Measurements from ENCODE around the gene DNPEP. TPM values are rescaled to one million over a fixed set of nuclear protein-coding genes. Genes with fewer than 3 reads are reported as not detected.

The DNPEP gene
- total and polyA plus RNA-seq, 2 of the 4 experiments (the other 2 are of a cell fraction) = 74.2 to 89.4 TPM

- intact Hi-C loops (cut with micrococcal nuclease) = no loop called here
- H2BK5ac ChIP-seq (ENCODE audit: low read depth, low read length, poor library complexity, severe bottlenecking) = no peak overlapping the region
Observed at GRCh38 chr2:219384083-219384713, 3.5 kb downstream of the DNPEP start.

More at GRCh38 chr2:219384083-219384713, 3.5 kb downstream of the DNPEP start:
- Histone ChIP-seq H4K20me1 (ENCODE audit: insufficient read depth, low read length) (no peaks in the 10 kb centered on the region), H3K27me3 (ENCODE audit: control insufficient read depth, insufficient read depth, low read length) (no peaks in the 10 kb centered on the region), H3K79me1 (ENCODE audit: low read depth in 1 of 2, low read length in 2 of 2) (peaks cover 15 to 22% of the 10 kb centered on the region in 2 experiments), H3K36me3 (ENCODE audit: control insufficient read depth, insufficient read depth, low read length) (peaks cover 50% of the 10 kb centered on the region), H3K4ac (ENCODE audit: low read depth, low read length) (no peak overlapping the region), H3K9me1 (ENCODE audit: insufficient read depth, low read length) (peaks cover 14% of the 10 kb centered on the region), H3K27ac (ENCODE audit: insufficient read depth, low read length) (peak overlapping the region; percentile 53; the same call in 1 of the 2 replicates), H3K23ac (ENCODE audit: low read depth, low read length) (no peak overlapping the region), H2AK5ac (ENCODE audit: low read depth, low read length) (no peak overlapping the region), H2AFZ (replicated peaks; ENCODE audit: low read length, poor library complexity) (no peak overlapping the region), H3K4me3 (ENCODE audit: insufficient read depth, low read depth, low read length) (no peak overlapping the region), H3K4me1 (ENCODE audit: control insufficient read depth, insufficient read depth, low read length) (peaks cover 28% of the 10 kb centered on the region), H2BK120ac (ENCODE audit: low read depth, low read length) (no peak overlapping the region), H3K9ac (ENCODE audit: low read depth, low read length) (no peak overlapping the region), H3K14ac (replicated peaks; ENCODE audit: low read depth, low read length) (no peak overlapping the region), H3K4me2 (ENCODE audit: low read depth, low read length) (no peak overlapping the region), H4K8ac (ENCODE audit: low read depth in 2 of 2, low read length in 2 of 2) (no peak overlapping the region), H2BK15ac (ENCODE audit: low read depth, low read length) (no peak overlapping the region), H4K5ac (ENCODE audit: low read depth, low read length) (no peak overlapping the region), H3K18ac (ENCODE audit: low read depth, low read length) (no peak overlapping the region; the same call in 1 of the 2 replicates), H2BK20ac (ENCODE audit: low read depth, low read length) (no peak overlapping the region), H3K9me3 (ENCODE audit: control insufficient read depth, insufficient read depth, low read length) (no peaks in the 10 kb centered on the region), H3K56ac (ENCODE audit: extremely low read depth, insufficient read depth, low read length) (no peak overlapping the region), H4K91ac (ENCODE audit: insufficient read depth, low read depth, low read length) (no peak overlapping the region), H2AK9ac (replicated peaks; ENCODE audit: low read depth, low read length, poor library complexity) (no peak overlapping the region)
- WGBS, 2 experiments (ENCODE audit: extremely low coverage in 2 of 2, insufficient read length in 1 of 2) = no CpG with 5 or more reads among the region's 15 CpGs
- dilution Hi-C loops (cut with HindIII; ENCODE audit: low sequenced_read_pairs, unreplicated experiment) (no loop called here), in situ Hi-C loops (cut with MboI; ENCODE audit: low sequenced_read_pairs) (no loop called here)
- ChIA-PET CTCF (no interaction called here), POLR2A (ENCODE audit: unreplicated experiment) (no interaction called here)
- ATAC-seq (ENCODE audit: low read depth) (no peak), DNase-seq (no peak)
- TF ChIP-seq CTCF (conservative IDR thresholded peaks at IDR 0.05; ENCODE audit: low read depth, low read length) (no peak), CEBPB (IDR thresholded peaks at IDR 0.05; ENCODE audit: low read depth, low read length) (peak; percentile 72)
- BruUV-seq (replicated peaks) = no TSS peak

Measured in IMR-90 (cell line).